Liver (tissue), 9 donors: ENCODE results near the gene PCDH9. TPM values are rescaled to one million over a fixed set of nuclear protein-coding genes. Genes with fewer than 3 reads are reported as not detected.
"Not testable (repeated sequence)": the region's sequence is repeated elsewhere in the genome, so short reads cannot be mapped to it uniquely, and the experiment has no call there.

Experiments
- DNase-seq: peaks from one replicate; pipeline ENCODE4 v3.0.0-alpha.2; 2017; ENCODE audit warnings: low spot score
- H3K27ac ChIP-seq, 2 donors: one replicate each; pipeline ENCODE4 v1.7.0; 2013; ENCODE audit warnings: inconsistent platforms in 2 of 2, low read length in 2 of 2, control low read depth in 1 of 2, low read depth in 1 of 2, mild to moderate bottlenecking in 1 of 2
- H3K27me3 ChIP-seq, 4 donors: one replicate each; pipeline versions ENCODE4 v1.6.1 to v1.7.0; 2013; ENCODE audit warnings: low read length in 3 of 4, inconsistent platforms in 1 of 4, mild to moderate bottlenecking in 1 of 4, moderate library complexity in 1 of 4; ENCODE audit not compliant: control insufficient read depth in 4 of 4, insufficient read depth in 4 of 4
- H3K36me3 ChIP-seq, 4 donors: one replicate each; pipeline versions ENCODE4 v1.6.1 to v1.7.0; 2013; ENCODE audit warnings: low read length in 3 of 4, mild to moderate bottlenecking in 3 of 4, low read depth in 1 of 4, moderate library complexity in 1 of 4; ENCODE audit not compliant: control insufficient read depth in 4 of 4, insufficient read depth in 3 of 4
- H3K4me1 ChIP-seq, 4 donors: one replicate each; pipeline versions ENCODE4 v1.6.1 to v1.7.0; 2013; ENCODE audit warnings: low read length in 3 of 4, mild to moderate bottlenecking in 3 of 4, moderate library complexity in 1 of 4; ENCODE audit not compliant: control insufficient read depth in 4 of 4, insufficient read depth in 4 of 4
- H3K4me3 ChIP-seq, 3 donors: one replicate each; pipeline versions ENCODE4 v1.6.1 to v1.7.0; 2013; ENCODE audit warnings: low read length in 3 of 3, control low read depth in 1 of 3, low read depth in 1 of 3, mild to moderate bottlenecking in 1 of 3
- H3K9ac ChIP-seq, 2 donors: one replicate each; pipeline ENCODE4 v1.7.0; 2013; ENCODE audit warnings: low read length in 2 of 2, mild to moderate bottlenecking in 2 of 2, moderate library complexity in 2 of 2, control low read depth in 1 of 2, low read depth in 1 of 2
- H3K9me3 ChIP-seq, 4 donors: one replicate each; pipeline versions ENCODE4 v1.6.1 to v1.7.0; 2013; ENCODE audit warnings: low read length in 3 of 4; ENCODE audit not compliant: control insufficient read depth in 4 of 4
- ATF3 ChIP-seq: IDR thresholded peaks from 2 replicates; pipeline ENCODE4 v1.6.1; 2016; ENCODE audit warnings: antibody characterized with exemption
- CTCF ChIP-seq: fragments of 150-350 bp; IDR thresholded peaks from 2 replicates; pipeline ENCODE4 v1.5.1; 2017; ENCODE audit warnings: improper control_type of control experiment, low read depth, low read length; ENCODE audit not compliant: missing input control
- EGR1 ChIP-seq, 2 donors: IDR thresholded peaks; 2 replicates each; pipeline ENCODE4 v1.6.1; 2016 to 2018; ENCODE audit warnings: antibody characterized with exemption in 2 of 2, low read depth in 2 of 2
- FOXA1 ChIP-seq: IDR thresholded peaks from 2 replicates; pipeline ENCODE4 v1.6.1; 2016; ENCODE audit warnings: antibody characterized with exemption
- FOXA2 ChIP-seq: IDR thresholded peaks from 2 replicates; pipeline ENCODE4 v1.6.1; 2016; ENCODE audit warnings: antibody characterized with exemption
- GABPA ChIP-seq, 2 donors: IDR thresholded peaks in 1 of 2; conservative IDR thresholded peaks in 1 of 2; 2 replicates each; pipeline ENCODE4 v1.6.1; 2016; ENCODE audit warnings: antibody characterized with exemption in 2 of 2, mild to moderate bottlenecking in 1 of 2, moderate library complexity in 1 of 2
- HNF4A ChIP-seq, 2 donors: conservative IDR thresholded peaks; 2 replicates each; pipeline ENCODE4 v1.6.1; 2016; ENCODE audit warnings: antibody characterized with exemption in 2 of 2, mild to moderate bottlenecking in 2 of 2
- HNF4G ChIP-seq: IDR thresholded peaks from 2 replicates; pipeline ENCODE4 v1.6.1; 2016; ENCODE audit warnings: antibody characterized with exemption
- JUND ChIP-seq, 2 donors: IDR thresholded peaks; 2 replicates each; pipeline ENCODE4 v1.6.1; 2016; ENCODE audit warnings: antibody characterized with exemption in 2 of 2
- MAX ChIP-seq: IDR thresholded peaks from 2 replicates; pipeline ENCODE4 v1.6.1; 2016; ENCODE audit warnings: antibody characterized with exemption
- NR2F2 ChIP-seq: IDR thresholded peaks from 2 replicates; pipeline ENCODE4 v1.6.1; 2016; ENCODE audit warnings: antibody characterized with exemption
- RAD21 ChIP-seq, 2 donors: IDR thresholded peaks; 2 replicates each; pipeline ENCODE4 v1.6.1; 2016; ENCODE audit warnings: antibody characterized with exemption in 2 of 2, mild to moderate bottlenecking in 2 of 2
- REST ChIP-seq: IDR thresholded peaks from 2 replicates; pipeline ENCODE4 v1.6.1; 2016; ENCODE audit warnings: antibody characterized with exemption, mild to moderate bottlenecking
- RXRA ChIP-seq, 2 donors: IDR thresholded peaks; 2 replicates each; pipeline ENCODE4 v1.6.1; 2017 to 2018; ENCODE audit warnings: antibody characterized with exemption in 2 of 2, mild to moderate bottlenecking in 1 of 2
- SP1 ChIP-seq: IDR thresholded peaks from 2 replicates; pipeline ENCODE4 v1.6.1; 2018; ENCODE audit warnings: antibody characterized with exemption, mild to moderate bottlenecking
- YY1 ChIP-seq: IDR thresholded peaks from 2 replicates; pipeline ENCODE4 v1.6.1; 2016; ENCODE audit warnings: antibody characterized with exemption, mild to moderate bottlenecking
- ZBTB33 ChIP-seq: IDR thresholded peaks from 2 replicates; pipeline ENCODE4 v1.6.1; 2016; ENCODE audit warnings: antibody characterized with exemption
- WGBS: extraction: QIAGEN DNeasy Blood & Tissue Kit; methylation state at CpG from one replicate; pipeline ENCODE4 v1.1.7; 2013; 5-methylcytosine and 5-hydroxymethylcytosine counted together
- polyA plus RNA-seq, 2 donors: library from polyadenylated mRNA; stranded (reverse) in 1 of 2; unstranded in 1 of 2; fragments of 200-250 nt in 1 of 2; fragments of >200 nt in 1 of 2; fragmentation: Nextera tagmentation in 1 of 2; extraction: Ambion mirVana in 1 of 2; gene quantifications; one replicate each; pipeline versions ENCODE4 v1.2.1 to v1.2.3, GENCODE V29; 2013 to 2015
- total RNA-seq, 2 donors: library from RNA; depleted of rRNA; stranded (reverse); fragments of >200 nt; gene quantifications; one replicate each; pipeline ENCODE4 v1.2.3, GENCODE V29; 2014
- donor health status: healthy.
- donor health status: healthy.
- donor health status: healthy.
- donor health status: healthy.
- donor health status: healthy.

PCDH9 gene
- total and polyA plus RNA-seq, 4 donors, result 0.90 to 4.0 (median 2.2) TPM

- H3K27me3 ChIP-seq, result no peaks in the 10 kb centered on the region
- H3K9me3 ChIP-seq, result peaks cover 0 to 2% (median 0%) of the 10 kb centered on the region in 4 donors
- DNase-seq, result no peak
- no peak overlapping the region for H3K27ac ChIP-seq
- H3K36me3 ChIP-seq, result no peaks in the 10 kb centered on the region
- TF ChIP-seq EGR1 (IDR thresholded peaks at IDR 0.05; ENCODE audit: low read depth in 2 of 2) (no peak), ZBTB33 (no peak), FOXA2 (no peak), MAX (no peak), RXRA (IDR thresholded peaks at IDR 0.05) (no peak), YY1 (no peak), HNF4A (conservative IDR thresholded peaks at IDR 0.05) (no peak), GABPA (IDR thresholded peaks at IDR 0.05 in 1 of 2, conservative IDR thresholded peaks at IDR 0.05 in 1 of 2) (no peak), NR2F2 (no peak), SP1 (no peak), ATF3 (no peak), FOXA1 (no peak), REST (no peak), RAD21 (IDR thresholded peaks at IDR 0.05) (no peak)
- no peak overlapping the region for H3K9ac ChIP-seq
- H3K4me1 ChIP-seq, result no peaks in the 10 kb centered on the region
- H3K4me3 ChIP-seq, result no peak overlapping the region
- WGBS, result 94% methylated on average over 3 of the region's 3 CpGs
These were observed 605.8 kb downstream of the PCDH9 start for GRCh38 chr13:66624302-66624701.

GRCh38 chr13:66623129-66623820, 606.9 kb downstream of the PCDH9 start:
- Histone ChIP-seq H3K27ac (no peak overlapping the region), H3K9me3 (no peaks in the 10 kb centered on the region), H3K27me3 (no peaks in the 10 kb centered on the region), H3K4me3 (no peak overlapping the region), H3K9ac (no peak overlapping the region), H3K4me1 (no peaks in the 10 kb centered on the region), H3K36me3 (no peaks in the 10 kb centered on the region)
- no peak for TF ChIP-seq GABPA (IDR thresholded peaks at IDR 0.05 in 1 of 2, conservative IDR thresholded peaks at IDR 0.05 in 1 of 2)
- no peak for TF ChIP-seq SP1
- no peak for TF ChIP-seq YY1
- TF ChIP-seq HNF4G, result no peak
- TF ChIP-seq MAX, result no peak
- no peak for TF ChIP-seq FOXA2
- TF ChIP-seq JUND (IDR thresholded peaks at IDR 0.05), result no peak
- TF ChIP-seq ATF3, result no peak
- no peak for TF ChIP-seq FOXA1
- TF ChIP-seq EGR1 (IDR thresholded peaks at IDR 0.05; ENCODE audit: low read depth in 2 of 2), result no peak
- no peak for TF ChIP-seq NR2F2
- TF ChIP-seq RXRA (IDR thresholded peaks at IDR 0.05), result no peak
- no peak for TF ChIP-seq CTCF
- TF ChIP-seq RAD21 (IDR thresholded peaks at IDR 0.05), result no peak
- no peak for DNase-seq
- WGBS, result 90% methylated on average over 10 of the region's 10 CpGs

GRCh38 chr13:66621906-66622447, 608.2 kb downstream of the PCDH9 start:
- not testable (repeated sequence) for H3K4me3 ChIP-seq, H3K4me1 ChIP-seq, H3K27me3 ChIP-seq, H3K36me3 ChIP-seq, H3K9ac ChIP-seq, DNase-seq, H3K27ac ChIP-seq, H3K9me3 ChIP-seq
- 96% methylated on average over 31 of the region's 31 CpGs for WGBS
